Thoracic aorta (tissue), 2 donors: ENCODE measurements around the gene MFAP5. TPM values are rescaled to one million over a fixed set of nuclear protein-coding genes. Genes with fewer than 3 reads are reported as not detected.

Source experiments
- ATAC-seq: fragments of 150-250 bp; one replicate; pipeline ENCODE4 v1.8.0; 2017; ENCODE audit warnings: low read depth; ENCODE audit not compliant: insufficient number of reproducible peaks, low FRiP score
- DNase-seq: peaks from one replicate; pipeline ENCODE4 v3.0.0-alpha.2; 2020; ENCODE audit warnings: low spot score
- H3K27ac ChIP-seq, 2 donors: fragments of 200-600 bp; sonication (generic); 1 replicate in 1 of 2; 2 replicates in 1 of 2; pipeline ENCODE4 v1.5.1; 2016; ENCODE audit warnings: mild to moderate bottlenecking in 2 of 2, moderate library complexity in 2 of 2
- H3K27me3 ChIP-seq: fragments of 200-600 bp; sonication (generic); replicated peaks from 2 replicates; pipeline ENCODE4 v1.6.0; 2016; ENCODE audit warnings: mild to moderate bottlenecking; ENCODE audit not compliant: insufficient read depth
- H3K36me3 ChIP-seq: fragments of 200-600 bp; sonication (generic); one replicate; pipeline ENCODE4 v1.5.1; 2016
- H3K4me1 ChIP-seq, 2 donors: fragments of 200-600 bp; sonication (generic); 1 replicate in 1 of 2; 2 replicates in 1 of 2; pipeline versions ENCODE4 v1.5.1 to v1.6.0; 2016; ENCODE audit warnings: low read depth in 2 of 2, mild to moderate bottlenecking in 1 of 2; ENCODE audit not compliant: control insufficient read depth in 1 of 2
- H3K4me3 ChIP-seq: fragments of 200-600 bp; sonication (generic); 2 replicates; pipeline ENCODE4 v1.5.1; 2016; ENCODE audit warnings: mild to moderate bottlenecking
- H3K9me3 ChIP-seq: fragments of 200-600 bp; sonication (generic); 2 replicates; pipeline ENCODE4 v1.5.1; 2016
- total RNA-seq, 2 donors: library from RNA; depleted of rRNA; stranded (reverse); fragments of >200 nt; gene quantifications; one replicate each; pipeline versions ENCODE4 v1.1.0 to v1.2.3, GENCODE V29; 2016
- TF ChIP-seq, protein P1 (sequence below): fragments of 200-600 bp; sonication (generic); IDR thresholded peaks from one replicate; pipeline ENCODE4 v1.5.1; 2019; ENCODE audit warnings: antibody characterized with exemption

The MFAP5 gene
- total RNA-seq, 2 donors from 2014 or later: 158 to 186 TPM

DNA sequence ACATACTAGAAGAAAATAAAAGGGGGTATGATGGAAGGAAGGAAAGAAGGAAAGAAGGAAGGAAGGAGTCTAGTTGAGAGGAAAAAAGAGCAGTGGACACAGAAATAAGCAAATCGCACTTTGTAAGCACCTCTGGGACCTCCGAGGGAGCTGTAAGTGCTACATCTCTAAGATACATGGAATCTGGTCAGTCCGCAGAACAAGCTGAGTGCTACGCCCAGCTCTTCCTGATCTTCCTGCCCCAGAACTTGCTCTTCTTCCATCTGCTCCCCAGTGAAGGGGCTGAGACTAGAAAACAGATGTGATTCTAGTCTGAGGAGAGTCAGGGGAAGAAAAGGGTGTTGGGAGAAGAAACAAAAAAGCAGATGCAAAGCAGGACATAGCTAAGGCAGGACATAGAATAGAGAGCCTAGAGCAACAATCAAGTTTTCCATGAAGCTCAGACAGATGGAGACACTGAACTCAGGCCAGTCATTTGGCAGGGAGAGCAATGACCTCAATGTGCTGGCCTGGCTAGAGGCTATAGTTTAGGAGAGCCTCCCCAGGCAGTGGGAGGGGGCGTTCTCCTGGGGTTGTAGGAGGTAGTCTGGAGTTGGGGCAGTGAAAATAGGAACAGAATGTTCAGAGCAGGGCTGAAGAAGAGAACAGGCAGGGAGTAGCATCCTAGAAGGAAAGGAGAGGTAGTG, 1.7 kb upstream of the MFAP5 start:
- H3K4me3 ChIP-seq: no peak overlapping the region
- H3K27ac ChIP-seq: no peak overlapping the region
- H3K4me1 ChIP-seq: no peaks in the 10 kb centered on the region
- TF ChIP-seq, protein P1, sequence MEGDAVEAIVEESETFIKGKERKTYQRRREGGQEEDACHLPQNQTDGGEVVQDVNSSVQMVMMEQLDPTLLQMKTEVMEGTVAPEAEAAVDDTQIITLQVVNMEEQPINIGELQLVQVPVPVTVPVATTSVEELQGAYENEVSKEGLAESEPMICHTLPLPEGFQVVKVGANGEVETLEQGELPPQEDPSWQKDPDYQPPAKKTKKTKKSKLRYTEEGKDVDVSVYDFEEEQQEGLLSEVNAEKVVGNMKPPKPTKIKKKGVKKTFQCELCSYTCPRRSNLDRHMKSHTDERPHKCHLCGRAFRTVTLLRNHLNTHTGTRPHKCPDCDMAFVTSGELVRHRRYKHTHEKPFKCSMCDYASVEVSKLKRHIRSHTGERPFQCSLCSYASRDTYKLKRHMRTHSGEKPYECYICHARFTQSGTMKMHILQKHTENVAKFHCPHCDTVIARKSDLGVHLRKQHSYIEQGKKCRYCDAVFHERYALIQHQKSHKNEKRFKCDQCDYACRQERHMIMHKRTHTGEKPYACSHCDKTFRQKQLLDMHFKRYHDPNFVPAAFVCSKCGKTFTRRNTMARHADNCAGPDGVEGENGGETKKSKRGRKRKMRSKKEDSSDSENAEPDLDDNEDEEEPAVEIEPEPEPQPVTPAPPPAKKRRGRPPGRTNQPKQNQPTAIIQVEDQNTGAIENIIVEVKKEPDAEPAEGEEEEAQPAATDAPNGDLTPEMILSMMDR: no peak
- H3K36me3 ChIP-seq: no peaks in the 10 kb centered on the region
- ATAC-seq: no peak
- no peaks in the 10 kb centered on the region for H3K27me3 ChIP-seq
- no peaks in the 10 kb centered on the region for H3K9me3 ChIP-seq
- DNase-seq: no peak

DNA sequence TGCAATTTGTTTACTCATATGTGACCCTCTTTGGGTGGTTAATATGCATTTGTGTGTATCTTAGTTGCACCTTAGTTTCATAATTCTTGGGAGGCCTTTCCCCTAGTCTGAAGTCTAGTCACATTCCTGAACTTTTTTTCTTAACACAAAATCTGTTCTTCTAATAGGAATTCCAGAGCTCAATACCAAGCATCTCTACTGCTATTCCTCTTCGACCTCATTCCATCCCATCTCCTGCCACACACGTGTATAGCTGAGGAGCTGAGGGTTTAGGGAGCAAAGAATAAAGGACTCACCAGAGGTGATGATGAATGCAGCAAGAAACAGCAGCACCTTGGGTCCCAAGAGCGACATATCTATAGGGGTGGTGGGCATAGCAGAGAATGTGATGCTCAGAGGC, 875 bp downstream of the MFAP5 start:
- TF ChIP-seq, protein P1: no peak
- DNase-seq (no peak), ATAC-seq (no peak)
- no peaks in the 10 kb centered on the region for H3K9me3 ChIP-seq
- H3K27me3 ChIP-seq: no peaks in the 10 kb centered on the region
- no peaks in the 10 kb centered on the region for H3K4me1 ChIP-seq
- no peaks in the 10 kb centered on the region for H3K36me3 ChIP-seq
- no peak overlapping the region for H3K27ac ChIP-seq
- no peak overlapping the region for H3K4me3 ChIP-seq

DNA sequence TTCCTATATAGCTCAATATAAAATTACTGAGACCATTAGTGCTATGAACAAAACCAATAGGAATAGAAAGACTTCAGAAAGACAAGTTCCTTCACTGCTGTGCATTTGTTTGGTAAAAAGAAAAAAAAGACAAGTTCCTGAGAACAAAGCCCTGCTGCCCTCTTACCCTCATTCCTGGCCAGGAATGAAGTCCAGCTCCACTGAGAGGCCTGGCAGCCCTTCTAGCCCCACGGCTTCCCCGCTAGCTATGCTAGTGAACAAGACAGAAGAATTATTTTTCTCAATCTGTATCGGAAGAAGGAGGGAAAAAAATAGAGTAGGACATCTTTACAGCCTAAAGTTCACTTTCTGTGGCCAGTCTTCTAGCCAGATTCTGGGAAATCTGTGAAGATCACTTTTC, 1.6 kb downstream of the MFAP5 start:
- no peak for ATAC-seq
- no peak for DNase-seq
- TF ChIP-seq, protein P1: no peak
- Histone ChIP-seq H3K36me3 (no peaks in the 10 kb centered on the region), H3K9me3 (no peaks in the 10 kb centered on the region), H3K27me3 (no peaks in the 10 kb centered on the region), H3K4me1 (no peaks in the 10 kb centered on the region), H3K27ac (no peak overlapping the region), H3K4me3 (no peak overlapping the region)

DNA sequence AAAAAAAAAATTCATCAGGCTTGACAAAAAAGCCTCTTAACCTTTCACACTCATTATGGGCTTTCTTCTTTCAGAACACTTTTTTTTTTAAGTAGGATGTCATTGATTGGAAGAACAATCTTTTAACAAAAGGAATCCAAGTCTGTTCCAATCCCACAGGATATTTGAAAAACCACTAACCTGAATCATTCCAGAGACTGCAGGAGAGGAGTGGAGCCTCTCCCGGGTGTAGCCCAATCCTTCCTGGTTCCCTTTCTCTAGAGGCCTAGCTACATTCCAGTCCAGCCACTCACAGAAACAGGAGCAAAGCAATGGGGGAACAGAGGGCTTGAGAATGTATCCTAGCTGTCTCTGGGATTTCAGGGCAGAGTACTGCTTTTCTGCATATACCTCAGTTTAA, 4.3 kb downstream of the MFAP5 start:
- DNase-seq (no peak), ATAC-seq (no peak)
- Histone ChIP-seq H3K4me3 (no peak overlapping the region), H3K36me3 (no peaks in the 10 kb centered on the region), H3K9me3 (no peaks in the 10 kb centered on the region), H3K27ac (no peak overlapping the region), H3K27me3 (no peaks in the 10 kb centered on the region), H3K4me1 (no peaks in the 10 kb centered on the region)
- TF ChIP-seq, protein P1: no peak

DNA sequence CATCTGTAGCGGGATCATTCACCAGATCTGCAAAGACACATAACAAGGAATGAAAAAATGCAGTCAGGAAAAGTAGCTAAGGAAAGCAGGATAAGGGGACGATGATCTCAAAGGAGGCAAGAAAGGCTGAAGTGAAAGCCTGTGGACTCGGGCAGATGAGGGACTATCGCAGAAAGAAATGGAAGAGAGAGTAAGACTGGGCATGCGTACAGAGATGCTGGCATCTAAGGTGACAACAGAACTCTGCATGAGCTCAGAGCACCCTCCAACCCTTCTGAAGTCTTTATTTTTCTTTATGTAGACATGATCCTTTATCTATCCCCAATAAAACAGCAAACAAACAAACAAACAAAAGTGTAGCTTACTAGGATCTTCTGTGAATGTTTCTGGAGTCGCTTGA, 7.2 kb downstream of the MFAP5 start:
- DNase-seq (no peak), ATAC-seq (no peak)
- no peaks in the 10 kb centered on the region for H3K9me3 ChIP-seq
- no peaks in the 10 kb centered on the region for H3K27me3 ChIP-seq
- H3K36me3 ChIP-seq: no peaks in the 10 kb centered on the region
- no peak overlapping the region for H3K27ac ChIP-seq
- H3K4me1 ChIP-seq: no peaks in the 10 kb centered on the region
- no peak overlapping the region for H3K4me3 ChIP-seq
- TF ChIP-seq, protein P1: no peak
